Measurements from ENCODE around the gene RIBC1. TPM values are rescaled to one million over a fixed set of nuclear protein-coding genes. Genes with fewer than 3 reads are reported as not detected.

Gene RIBC1
- polyA plus RNA-seq, 1 of the 3 experiments (the other 2 are of a cell fraction): 0.33 TPM

DNA sequence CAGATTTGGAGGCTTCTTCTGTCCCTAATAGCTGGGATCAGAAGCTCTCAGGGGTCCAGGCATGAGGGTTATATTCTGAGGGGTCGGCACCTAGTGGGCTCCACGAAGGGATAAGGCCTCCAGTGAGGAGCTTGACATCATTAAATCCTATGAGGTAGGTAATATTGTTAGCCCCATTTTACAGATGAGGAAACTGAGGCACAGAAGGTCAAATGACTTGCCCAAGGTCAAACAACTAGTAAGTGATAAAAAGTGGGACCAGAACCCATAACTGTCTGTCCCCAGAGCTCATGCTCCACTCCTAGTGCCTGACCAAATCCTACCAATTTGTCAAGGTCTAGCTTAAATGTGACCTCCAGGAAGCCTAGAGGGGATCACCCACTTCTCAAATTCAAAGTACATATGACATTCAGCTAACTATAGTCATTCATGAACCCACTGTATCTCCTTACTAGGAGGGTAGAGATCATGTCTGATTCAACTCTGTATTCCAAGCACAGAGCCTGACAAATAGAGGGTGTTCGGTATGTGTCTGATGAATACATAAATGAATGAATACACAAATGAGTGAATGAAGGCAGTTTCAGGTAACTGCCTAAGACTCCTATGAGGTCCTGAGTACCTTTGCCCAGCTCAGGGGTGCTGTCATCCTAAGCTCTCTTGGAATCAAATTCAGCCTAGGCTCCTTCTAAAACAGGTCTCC is 43.5 kb upstream of the RIBC1 start (continued):
- TF ChIP-seq, protein P1, sequence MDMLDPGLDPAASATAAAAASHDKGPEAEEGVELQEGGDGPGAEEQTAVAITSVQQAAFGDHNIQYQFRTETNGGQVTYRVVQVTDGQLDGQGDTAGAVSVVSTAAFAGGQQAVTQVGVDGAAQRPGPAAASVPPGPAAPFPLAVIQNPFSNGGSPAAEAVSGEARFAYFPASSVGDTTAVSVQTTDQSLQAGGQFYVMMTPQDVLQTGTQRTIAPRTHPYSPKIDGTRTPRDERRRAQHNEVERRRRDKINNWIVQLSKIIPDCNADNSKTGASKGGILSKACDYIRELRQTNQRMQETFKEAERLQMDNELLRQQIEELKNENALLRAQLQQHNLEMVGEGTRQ (IDR thresholded peaks at IDR 0.05; ENCODE audit: borderline replicate concordance, low read depth, low read length): no peak
- TF ChIP-seq TAF1 (IDR thresholded peaks at IDR 0.05; ENCODE audit: borderline replicate concordance, low read depth, low read length): no peak
- no peak for TF ChIP-seq YY1 (IDR thresholded peaks at IDR 0.05; ENCODE audit: low read depth)

DNA sequence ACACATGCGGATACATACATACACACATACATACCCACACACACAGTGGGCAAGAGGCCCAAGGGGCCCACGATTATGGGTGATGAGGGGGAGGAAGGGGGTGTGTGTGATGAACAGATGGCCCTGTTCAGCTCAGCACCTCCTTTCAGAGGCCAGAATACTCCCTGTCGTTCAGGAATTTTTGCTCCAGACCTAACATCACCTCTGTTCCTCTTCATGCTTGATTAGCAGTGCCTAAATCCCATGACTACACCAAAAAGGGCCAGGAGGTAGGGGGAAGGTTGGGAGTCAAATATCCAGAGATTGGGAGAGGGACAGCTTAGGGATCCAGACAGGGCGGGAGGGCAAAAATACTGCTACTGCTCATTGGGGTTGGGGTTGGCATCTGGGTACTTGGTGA is 42.9 kb upstream of the RIBC1 start:
- CTCF ChIA-PET: interaction anchor here (1.0 to 1.7 kb wide), 4 partner anchors 15 to 68 kb away, joined by 3 to 6 read pairs (median 4); no protein-coding TSS in a partner anchor
- POLR2A ChIA-PET: no interaction called here

More for the DNA sequence above, 42.9 kb upstream of the RIBC1 start:
- H3K27me3 ChIP-seq (ENCODE audit: insufficient read depth): no peaks in the 10 kb centered on the region
- no peak overlapping the region for H3K27ac ChIP-seq (ENCODE audit: low read depth in 2 of 2, low read length in 1 of 2)
- H3K4me2 ChIP-seq: no peak overlapping the region
- peaks cover 23 to 67% of the 10 kb centered on the region in 2 experiments for H3K36me3 ChIP-seq (replicated peaks in 1 of 2; ENCODE audit: control insufficient read depth in 1 of 2, insufficient read depth in 2 of 2, low read length in 1 of 2)
- no peak overlapping the region for H3K4me3 ChIP-seq (ENCODE audit: low read depth in 2 of 2, low read length in 1 of 2)
- DNase-seq: no peak
- no peaks in the 10 kb centered on the region for H3K9me3 ChIP-seq
- no peaks in the 10 kb centered on the region for H3K79me2 ChIP-seq (ENCODE audit: insufficient read depth)
- H3K9ac ChIP-seq: no peak overlapping the region
- TF ChIP-seq MXI1 (IDR thresholded peaks at IDR 0.05; ENCODE audit: low read depth, low read length): no peak
- no peak for TF ChIP-seq RAD21 (IDR thresholded peaks at IDR 0.05; ENCODE audit: low read length)
- no peak for TF ChIP-seq SIN3A (IDR thresholded peaks at IDR 0.05; ENCODE audit: borderline replicate concordance, low read depth, low read length)
- TF ChIP-seq, protein P2, sequence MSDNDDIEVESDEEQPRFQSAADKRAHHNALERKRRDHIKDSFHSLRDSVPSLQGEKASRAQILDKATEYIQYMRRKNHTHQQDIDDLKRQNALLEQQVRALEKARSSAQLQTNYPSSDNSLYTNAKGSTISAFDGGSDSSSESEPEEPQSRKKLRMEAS (IDR thresholded peaks at IDR 0.05; ENCODE audit: low read depth): no peak
- no peak for TF ChIP-seq SMC3 (IDR thresholded peaks at IDR 0.05; ENCODE audit: low read depth, low read length)
- no peak for TF ChIP-seq EZH2phosphoT487 (IDR thresholded peaks at IDR 0.05; ENCODE audit: borderline replicate concordance, low read depth)
- TF ChIP-seq FOXJ3 (CRISPR knock-in tag; IDR thresholded peaks at IDR 0.05): no peak
- no peak for TF ChIP-seq RXRA (IDR thresholded peaks at IDR 0.05; ENCODE audit: borderline replicate concordance, low read depth)
- TF ChIP-seq EP300 (IDR thresholded peaks at IDR 0.05; ENCODE audit: borderline replicate concordance in 1 of 2, low read depth in 1 of 2, low read length in 1 of 2): no peak
- TF ChIP-seq GABPA (IDR thresholded peaks at IDR 0.05; ENCODE audit: low read depth): no peak
- TF ChIP-seq YY1 (IDR thresholded peaks at IDR 0.05; ENCODE audit: low read depth): no peak
- TF ChIP-seq, protein P3, sequence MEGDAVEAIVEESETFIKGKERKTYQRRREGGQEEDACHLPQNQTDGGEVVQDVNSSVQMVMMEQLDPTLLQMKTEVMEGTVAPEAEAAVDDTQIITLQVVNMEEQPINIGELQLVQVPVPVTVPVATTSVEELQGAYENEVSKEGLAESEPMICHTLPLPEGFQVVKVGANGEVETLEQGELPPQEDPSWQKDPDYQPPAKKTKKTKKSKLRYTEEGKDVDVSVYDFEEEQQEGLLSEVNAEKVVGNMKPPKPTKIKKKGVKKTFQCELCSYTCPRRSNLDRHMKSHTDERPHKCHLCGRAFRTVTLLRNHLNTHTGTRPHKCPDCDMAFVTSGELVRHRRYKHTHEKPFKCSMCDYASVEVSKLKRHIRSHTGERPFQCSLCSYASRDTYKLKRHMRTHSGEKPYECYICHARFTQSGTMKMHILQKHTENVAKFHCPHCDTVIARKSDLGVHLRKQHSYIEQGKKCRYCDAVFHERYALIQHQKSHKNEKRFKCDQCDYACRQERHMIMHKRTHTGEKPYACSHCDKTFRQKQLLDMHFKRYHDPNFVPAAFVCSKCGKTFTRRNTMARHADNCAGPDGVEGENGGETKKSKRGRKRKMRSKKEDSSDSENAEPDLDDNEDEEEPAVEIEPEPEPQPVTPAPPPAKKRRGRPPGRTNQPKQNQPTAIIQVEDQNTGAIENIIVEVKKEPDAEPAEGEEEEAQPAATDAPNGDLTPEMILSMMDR (IDR thresholded peaks at IDR 0.05): no peak
- TF ChIP-seq MEF2A (IDR thresholded peaks at IDR 0.05; ENCODE audit: borderline replicate concordance, low read depth): no peak
- TF ChIP-seq ZBTB33 (IDR thresholded peaks at IDR 0.05; ENCODE audit: borderline replicate concordance, low read depth): no peak
- no peaks in the 10 kb centered on the region for H3F3A ChIP-seq (replicated peaks; ENCODE audit: insufficient read depth)
- 87% methylated on average over 4 of the region's 4 CpGs for WGBS (ENCODE audit: low lambda C conversion rate)
- H3K9me2 ChIP-seq: no peaks in the 10 kb centered on the region
- H4K20me1 ChIP-seq (ENCODE audit: insufficient read depth): no peaks in the 10 kb centered on the region
- peaks cover 0 to 4% of the 10 kb centered on the region in 2 experiments; a peak in 1 of 4 replicates for H3K4me1 ChIP-seq (ENCODE audit: control insufficient read depth in 1 of 2, insufficient read depth in 2 of 2, low read depth in 1 of 2, low read length in 1 of 2)
- H2AFZ ChIP-seq (ENCODE audit: low read depth): no peak overlapping the region
